GM06990 (cell line): ENCODE measurements around the gene SOAT1.
"Not testable (repeated sequence)": the region's sequence is repeated elsewhere in the genome, so short reads cannot be mapped to it uniquely, and the experiment has no call there.

Source experiments
- DNase-seq: peaks from one replicate; pipeline ENCODE4 v3.0.0-alpha.2; 2011; ENCODE audit not compliant: insufficient read length; ENCODE audit errors: extremely low read depth
- H3K27me3 ChIP-seq: replicated peaks from 2 replicates; pipeline ENCODE4 v1.6.0; 2011; ENCODE audit warnings: low read length; ENCODE audit not compliant: control insufficient read depth, insufficient read depth
- H3K36me3 ChIP-seq: 2 replicates; pipeline ENCODE4 v1.5.1; 2011; ENCODE audit warnings: low read length; ENCODE audit not compliant: control insufficient read depth, insufficient read depth
- H3K4me3 ChIP-seq: replicated peaks from 2 replicates; pipeline ENCODE4 v1.5.1; 2011; ENCODE audit warnings: low read depth, mild to moderate bottlenecking, control low read depth, low read length
- TF ChIP-seq, protein P1 (sequence below): IDR thresholded peaks from 2 replicates; pipeline ENCODE4 v1.5.1; 2011; ENCODE audit warnings: low read length, control low read depth, mild to moderate bottlenecking, inconsistent platforms; ENCODE audit not compliant: insufficient read depth, poor library complexity, severe bottlenecking

SOAT1 gene

GRCh38 chr1:179353546-179353945 lies 59.9 kb downstream of the SOAT1 start:
- Histone ChIP-seq H3K36me3 (no peaks in the 10 kb centered on the region; the same call in 1 of the 2 replicates), H3K27me3 (no peaks in the 10 kb centered on the region), H3K4me3 (no peak overlapping the region)
- DNase-seq, result no peak
- TF ChIP-seq, protein P1, sequence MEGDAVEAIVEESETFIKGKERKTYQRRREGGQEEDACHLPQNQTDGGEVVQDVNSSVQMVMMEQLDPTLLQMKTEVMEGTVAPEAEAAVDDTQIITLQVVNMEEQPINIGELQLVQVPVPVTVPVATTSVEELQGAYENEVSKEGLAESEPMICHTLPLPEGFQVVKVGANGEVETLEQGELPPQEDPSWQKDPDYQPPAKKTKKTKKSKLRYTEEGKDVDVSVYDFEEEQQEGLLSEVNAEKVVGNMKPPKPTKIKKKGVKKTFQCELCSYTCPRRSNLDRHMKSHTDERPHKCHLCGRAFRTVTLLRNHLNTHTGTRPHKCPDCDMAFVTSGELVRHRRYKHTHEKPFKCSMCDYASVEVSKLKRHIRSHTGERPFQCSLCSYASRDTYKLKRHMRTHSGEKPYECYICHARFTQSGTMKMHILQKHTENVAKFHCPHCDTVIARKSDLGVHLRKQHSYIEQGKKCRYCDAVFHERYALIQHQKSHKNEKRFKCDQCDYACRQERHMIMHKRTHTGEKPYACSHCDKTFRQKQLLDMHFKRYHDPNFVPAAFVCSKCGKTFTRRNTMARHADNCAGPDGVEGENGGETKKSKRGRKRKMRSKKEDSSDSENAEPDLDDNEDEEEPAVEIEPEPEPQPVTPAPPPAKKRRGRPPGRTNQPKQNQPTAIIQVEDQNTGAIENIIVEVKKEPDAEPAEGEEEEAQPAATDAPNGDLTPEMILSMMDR, result no peak

DNA sequence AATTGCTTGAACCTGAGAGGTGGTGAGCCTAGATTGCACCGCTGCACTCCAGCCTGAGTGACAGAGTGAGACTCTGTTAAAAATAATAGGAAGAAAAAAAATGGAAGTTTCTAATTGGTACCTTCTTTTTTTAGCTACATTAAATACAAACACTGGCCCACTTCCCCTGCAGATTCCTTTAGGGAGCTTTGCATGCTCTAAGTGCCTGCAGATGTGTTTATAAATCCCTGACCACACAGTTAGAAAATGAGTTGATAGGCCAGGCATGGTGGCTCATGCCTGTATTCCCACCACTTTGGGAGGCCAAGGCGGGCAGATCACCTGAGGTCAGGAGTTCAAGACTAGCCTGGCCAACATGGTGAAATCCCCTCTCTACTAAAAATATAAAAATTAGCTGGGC lies 68.0 kb downstream of the SOAT1 start:
- DNase-seq, H3K27me3 ChIP-seq, H3K36me3 ChIP-seq, H3K4me3 ChIP-seq: not testable (repeated sequence)

DNA sequence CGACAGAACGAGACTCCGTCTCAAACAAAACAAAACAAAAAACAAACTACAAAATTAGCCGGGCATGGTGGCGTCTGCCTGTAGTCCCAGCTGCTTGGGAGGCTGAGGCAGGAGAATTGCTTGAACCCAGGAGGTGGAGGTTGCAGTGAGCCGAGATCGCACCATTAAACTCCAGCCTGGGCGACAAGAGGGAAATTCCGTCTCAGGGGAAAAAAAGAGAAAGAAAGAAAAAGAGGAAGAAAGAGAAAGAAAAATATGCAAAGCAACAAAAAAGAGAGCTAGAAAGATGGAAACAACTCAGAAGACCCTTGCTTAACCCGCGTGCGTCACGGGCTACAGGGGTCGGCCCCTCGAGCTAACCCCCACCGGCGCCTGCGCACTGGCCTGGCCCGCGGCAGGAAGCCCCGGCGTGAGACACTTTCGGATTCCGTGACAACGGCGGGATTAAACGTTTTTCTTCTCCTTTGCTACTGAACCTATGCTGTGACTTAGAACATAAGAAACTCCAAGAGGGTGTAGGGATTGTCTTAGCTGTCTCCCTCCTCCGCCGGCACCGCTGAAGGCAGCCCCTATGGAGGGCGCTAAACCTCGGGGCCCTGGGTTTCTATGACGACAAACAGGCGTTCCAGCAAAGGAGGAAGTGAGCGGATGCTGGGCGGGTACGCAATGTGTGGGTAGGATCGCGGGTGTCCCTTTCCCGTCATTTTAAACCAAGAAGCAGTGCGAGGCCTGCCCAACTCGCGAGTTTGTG lies 71.9 kb downstream of the SOAT1 start, which contains the start of gene AXDND1:
AXDND1 (plus strand) TSS at position 630 of the 751 bp plus-strand sequence. CDS start 539 bp downstream, outside the sequence.
- DNase-seq, result peak; percentile 88
- TF ChIP-seq, protein P1, result peak; percentile 35

GRCh38 chr1:179366093-179366800 lies 72.7 kb downstream of the SOAT1 start:
- DNase-seq, result no peak
- H3K27me3 ChIP-seq, result no peaks in the 10 kb centered on the region
- TF ChIP-seq, protein P1, result no peak
- peak overlapping the region; percentile 76 for H3K4me3 ChIP-seq
- no peaks in the 10 kb centered on the region for H3K36me3 ChIP-seq

More for the DNA sequence above, 71.9 kb downstream of the SOAT1 start, which contains the start of gene AXDND1:
- Histone ChIP-seq H3K4me3 (peak within 1 kb of the TSS; percentile 76), H3K36me3 (no peaks in the 10 kb centered on the region), H3K27me3 (no peaks in the 10 kb centered on the region)

GRCh38 chr1:179369751-179370341 lies 76.2 kb downstream of the SOAT1 start:
- no peaks in the 10 kb centered on the region for H3K36me3 ChIP-seq
- no peaks in the 10 kb centered on the region for H3K27me3 ChIP-seq
- peak; percentile 18 for DNase-seq
- no peak overlapping the region for H3K4me3 ChIP-seq
- TF ChIP-seq, protein P1, result peak; percentile 51

GRCh38 chr1:179372160-179372559 lies 78.6 kb downstream of the SOAT1 start:
- TF ChIP-seq, protein P1, result no peak
- no peaks in the 10 kb centered on the region for H3K36me3 ChIP-seq

More at GRCh38 chr1:179372160-179372559, 78.6 kb downstream of the SOAT1 start:
- Histone ChIP-seq H3K27me3 (no peaks in the 10 kb centered on the region), H3K4me3 (no peak overlapping the region)
- no peak for DNase-seq
